GM23248 (cell line): ENCODE measurements around the gene PGRMC2.

Experiments used
- EZH2 ChIP-seq: fragments of 200-600 bp; sonication (generic); IDR thresholded peaks from 2 replicates; pipeline ENCODE4 v1.6.1; 2018; ENCODE audit warnings: antibody characterized with exemption, mild to moderate bottlenecking; ENCODE audit not compliant: insufficient read depth, poor library complexity, severe bottlenecking
- EZH2phosphoT487 ChIP-seq: fragments of 200-600 bp; sonication (generic); IDR thresholded peaks from 2 replicates; pipeline ENCODE4 v1.6.1; 2018; ENCODE audit warnings: antibody characterized with exemption, moderate library complexity, mild to moderate bottlenecking, low read depth; ENCODE audit not compliant: insufficient read depth

DNA sequence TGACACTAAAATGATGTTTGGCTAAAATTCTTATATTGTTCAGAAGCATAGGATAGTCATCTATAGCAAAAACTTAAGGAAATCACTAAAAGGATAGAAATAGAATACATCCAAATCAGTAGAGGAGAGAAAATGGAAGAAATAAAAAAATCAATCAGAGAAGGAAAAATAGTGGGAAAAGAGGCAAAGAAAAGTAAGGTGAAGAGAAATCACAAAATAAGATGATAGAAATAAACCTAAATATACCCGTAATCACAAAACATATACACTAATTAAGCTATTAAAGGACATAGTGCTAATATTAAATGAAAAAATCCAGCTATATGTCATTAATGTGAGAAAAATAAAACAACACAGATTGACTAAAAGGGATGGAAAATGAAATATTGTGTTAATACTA, 6.3 kb downstream of the PGRMC2 start:
- no peak for TF ChIP-seq EZH2
- no peak for TF ChIP-seq EZH2phosphoT487
